Esophagus muscularis mucosa (tissue), 3 donors: ENCODE results near the gene ADAM33.

Experiments
- EP300 ChIP-seq: sonication (generic); formaldehyde crosslinking; IDR thresholded peaks from one replicate; pipeline ENCODE4 v1.6.1; 2017; ENCODE audit warnings: antibody characterized with exemption
- TF ChIP-seq, protein P1 (sequence below), 3 experiments: fragments of 200-600 bp in 2 of 3; fragments of 450-650 bp in 1 of 3; sonication (generic) in 2 of 3; IDR thresholded peaks; one replicate each; pipeline ENCODE4 v1.5.1; 2017 to 2019; ENCODE audit warnings: antibody characterized with exemption in 3 of 3, mild to moderate bottlenecking in 2 of 3, moderate library complexity in 1 of 3

DNA sequence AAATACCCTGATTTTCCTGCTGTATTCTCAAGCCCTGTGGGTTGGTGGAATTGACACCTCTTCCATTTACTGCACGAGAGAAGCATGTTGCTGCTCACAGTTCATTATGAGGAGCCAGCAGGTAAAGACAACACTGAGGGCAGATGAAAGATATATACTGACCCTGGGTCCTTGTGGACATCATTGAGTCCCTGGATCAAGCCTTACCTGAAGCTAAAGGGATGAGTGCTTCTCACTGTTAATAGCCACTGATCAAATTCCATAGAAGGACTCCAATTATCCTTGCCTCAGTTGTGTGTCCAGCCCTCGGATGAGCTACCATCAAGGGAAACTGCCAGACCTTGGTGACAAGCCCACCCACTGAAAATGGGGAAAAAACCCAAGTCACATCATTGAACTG, 38.3 kb upstream of the ADAM33 start:
- TF ChIP-seq, protein P1, sequence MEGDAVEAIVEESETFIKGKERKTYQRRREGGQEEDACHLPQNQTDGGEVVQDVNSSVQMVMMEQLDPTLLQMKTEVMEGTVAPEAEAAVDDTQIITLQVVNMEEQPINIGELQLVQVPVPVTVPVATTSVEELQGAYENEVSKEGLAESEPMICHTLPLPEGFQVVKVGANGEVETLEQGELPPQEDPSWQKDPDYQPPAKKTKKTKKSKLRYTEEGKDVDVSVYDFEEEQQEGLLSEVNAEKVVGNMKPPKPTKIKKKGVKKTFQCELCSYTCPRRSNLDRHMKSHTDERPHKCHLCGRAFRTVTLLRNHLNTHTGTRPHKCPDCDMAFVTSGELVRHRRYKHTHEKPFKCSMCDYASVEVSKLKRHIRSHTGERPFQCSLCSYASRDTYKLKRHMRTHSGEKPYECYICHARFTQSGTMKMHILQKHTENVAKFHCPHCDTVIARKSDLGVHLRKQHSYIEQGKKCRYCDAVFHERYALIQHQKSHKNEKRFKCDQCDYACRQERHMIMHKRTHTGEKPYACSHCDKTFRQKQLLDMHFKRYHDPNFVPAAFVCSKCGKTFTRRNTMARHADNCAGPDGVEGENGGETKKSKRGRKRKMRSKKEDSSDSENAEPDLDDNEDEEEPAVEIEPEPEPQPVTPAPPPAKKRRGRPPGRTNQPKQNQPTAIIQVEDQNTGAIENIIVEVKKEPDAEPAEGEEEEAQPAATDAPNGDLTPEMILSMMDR (IDR thresholded peaks at IDR 0.05) = no peak
- no peak for TF ChIP-seq EP300
